ENCODE measurements around the gene SPOPL.

Gene SPOPL

DNA sequence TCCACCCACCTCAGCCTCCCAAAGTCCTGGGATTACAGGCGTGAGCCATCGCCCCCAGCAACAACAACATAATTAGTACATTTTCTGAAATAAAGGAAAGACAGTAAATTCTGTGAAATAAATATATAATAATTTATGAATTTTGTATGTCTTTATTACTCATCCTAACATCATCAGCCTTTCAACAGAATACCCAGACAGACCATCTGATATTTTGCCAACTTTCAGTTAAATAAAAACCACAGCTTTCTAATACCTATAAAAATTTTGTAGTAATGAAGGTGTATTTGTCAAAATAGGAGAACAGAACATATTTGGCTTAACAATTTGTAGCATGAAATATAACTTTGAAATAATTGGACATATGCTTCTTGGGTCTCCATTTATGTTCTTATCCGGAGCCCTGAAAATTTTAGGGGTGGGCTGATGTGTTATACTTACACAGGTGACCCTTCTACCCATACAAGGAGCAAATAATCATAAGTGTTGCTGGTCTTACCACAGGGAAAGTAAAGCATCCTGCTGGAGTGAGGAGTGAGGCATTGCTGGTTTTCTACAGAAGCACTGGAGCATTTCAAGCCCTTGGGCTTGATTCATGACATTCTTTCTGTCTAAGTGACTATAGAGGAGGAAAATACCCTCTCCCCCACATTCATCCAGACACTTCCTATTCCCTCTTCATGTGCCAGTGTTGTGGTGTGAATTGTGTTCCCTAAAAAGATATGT lies 99.3 kb downstream of the SPOPL start:
- no peak for DNase-seq (ENCODE audit: low read depth in 2 of 2)

DNA sequence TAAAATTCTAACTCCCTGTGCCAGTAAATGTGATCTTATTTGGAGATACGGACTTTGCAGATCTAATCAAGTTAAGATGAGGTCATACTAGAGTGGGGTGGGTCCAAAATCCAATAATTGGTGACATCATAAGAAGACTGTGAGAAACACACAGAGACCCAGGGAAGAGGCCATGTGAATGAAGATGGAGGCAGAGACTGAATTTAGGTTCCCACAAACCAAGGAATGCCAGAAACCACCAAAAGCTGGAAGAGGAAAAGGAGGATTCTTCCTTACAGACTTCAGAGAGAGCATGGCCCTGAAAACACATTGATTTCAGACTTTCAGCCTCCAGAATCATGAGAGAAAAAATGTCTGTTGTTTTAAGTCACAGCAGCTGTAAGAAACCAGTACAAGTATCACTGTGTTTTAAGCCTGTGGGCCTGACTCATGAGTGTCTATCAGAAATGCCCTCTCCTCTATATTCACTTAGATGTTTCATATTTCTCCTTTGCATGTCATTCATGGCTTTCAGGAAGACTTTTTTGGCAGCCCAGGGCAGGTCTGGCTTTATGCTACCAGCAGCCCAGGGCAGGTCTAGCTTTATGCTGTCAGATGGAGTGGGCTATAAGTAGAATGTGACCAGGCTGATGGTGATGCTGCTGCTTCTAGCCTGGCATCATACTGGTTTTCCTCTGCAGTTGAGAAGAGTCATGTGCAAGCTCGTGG lies 100.0 kb downstream of the SPOPL start:
- no peak for DNase-seq (ENCODE audit: low read depth in 2 of 2)

DNA sequence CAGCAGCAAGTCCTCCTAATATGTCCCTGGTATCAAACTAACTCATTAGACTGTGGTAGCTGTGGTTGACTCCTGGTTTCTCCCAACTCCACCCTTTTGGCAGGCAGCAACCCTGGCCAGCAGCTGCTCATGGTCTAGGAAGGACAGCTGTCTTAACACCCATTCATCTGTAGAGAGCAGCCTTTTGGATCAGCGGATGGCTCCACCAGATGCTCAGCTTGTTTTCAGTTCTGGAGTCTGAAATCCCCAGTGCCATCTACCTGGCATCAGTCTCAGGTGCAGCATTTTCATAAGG lies 100.5 kb downstream of the SPOPL start:
- no peak for DNase-seq (ENCODE audit: low read depth in 2 of 2)

DNA sequence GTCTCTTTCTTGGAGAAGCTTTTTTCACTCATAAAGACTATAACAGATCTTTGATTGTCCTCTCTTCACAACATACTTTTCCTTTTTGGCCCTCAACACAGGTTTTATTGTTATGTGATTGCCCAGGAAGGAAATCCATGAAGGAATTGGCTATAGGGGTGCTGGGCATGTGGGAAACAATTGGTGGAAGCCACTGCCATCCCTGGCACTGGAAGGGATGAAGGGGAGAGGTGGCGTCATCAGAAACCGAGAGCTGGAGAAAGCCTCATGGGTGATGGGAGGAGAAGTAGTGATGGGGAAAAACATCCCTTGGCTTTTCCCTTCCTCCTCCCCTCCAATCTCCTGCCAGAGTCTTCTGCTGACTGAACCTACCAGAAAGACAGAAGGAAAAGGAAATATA lies 106.2 kb downstream of the SPOPL start:
- DNase-seq (ENCODE audit: low read depth in 2 of 2) = no peak

DNA sequence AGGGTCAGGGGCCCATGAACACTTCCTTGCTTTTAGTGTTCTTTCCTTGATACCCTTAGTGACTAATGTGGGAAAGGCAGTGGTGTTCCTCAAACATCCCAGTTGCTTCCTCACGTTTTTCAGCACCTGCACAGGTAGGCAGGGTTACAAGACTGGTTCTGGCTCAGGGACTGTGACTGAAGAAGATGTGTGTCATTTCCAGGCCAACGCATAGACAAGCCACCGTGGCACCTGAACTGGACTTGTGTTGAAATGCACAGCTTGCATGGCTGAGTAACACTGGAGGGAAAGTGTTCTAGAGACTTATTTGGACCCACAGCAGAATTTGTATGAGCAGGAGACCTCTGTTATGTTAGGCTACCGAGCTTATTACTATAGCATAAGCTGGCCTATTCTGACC lies 107.9 kb downstream of the SPOPL start:
- no peak for DNase-seq (ENCODE audit: low read depth in 2 of 2)

DNA sequence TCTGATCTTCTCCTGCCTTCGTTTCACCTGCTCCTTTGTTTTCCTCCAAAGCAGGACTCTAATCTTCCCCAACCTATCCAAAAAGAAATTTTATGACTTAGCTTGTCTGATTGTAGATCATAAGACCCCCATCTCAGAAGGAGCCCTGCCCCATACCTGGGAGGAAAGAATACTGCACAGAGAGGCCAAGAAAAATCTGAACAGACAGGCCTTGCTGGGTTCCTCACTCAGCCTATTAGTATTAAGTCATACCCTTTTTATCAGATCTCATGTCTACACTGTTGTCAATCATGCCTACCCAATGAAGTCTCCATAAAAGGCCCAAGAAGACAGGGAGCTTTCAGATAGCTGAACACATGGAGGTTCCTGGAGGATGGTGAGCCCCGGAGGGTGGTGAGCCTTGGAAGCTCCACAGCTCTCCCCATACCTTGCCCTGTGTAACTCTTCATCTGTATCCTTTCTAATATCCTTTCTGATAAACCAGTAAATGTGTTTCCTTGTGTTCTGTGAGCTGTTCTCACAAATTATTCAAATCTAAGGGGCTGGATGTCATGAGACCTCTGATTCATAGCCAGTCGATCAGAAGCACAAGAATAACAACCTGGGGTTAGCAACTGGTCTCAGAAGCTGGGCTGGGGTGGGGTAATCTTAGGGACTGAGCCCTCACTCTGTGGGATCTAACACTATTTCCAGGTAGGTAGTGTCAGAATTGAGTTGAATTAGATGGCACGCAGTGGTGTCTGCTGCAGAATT lies 108.8 kb downstream of the SPOPL start:
- DNase-seq (ENCODE audit: low read depth in 2 of 2) = no peak

DNA sequence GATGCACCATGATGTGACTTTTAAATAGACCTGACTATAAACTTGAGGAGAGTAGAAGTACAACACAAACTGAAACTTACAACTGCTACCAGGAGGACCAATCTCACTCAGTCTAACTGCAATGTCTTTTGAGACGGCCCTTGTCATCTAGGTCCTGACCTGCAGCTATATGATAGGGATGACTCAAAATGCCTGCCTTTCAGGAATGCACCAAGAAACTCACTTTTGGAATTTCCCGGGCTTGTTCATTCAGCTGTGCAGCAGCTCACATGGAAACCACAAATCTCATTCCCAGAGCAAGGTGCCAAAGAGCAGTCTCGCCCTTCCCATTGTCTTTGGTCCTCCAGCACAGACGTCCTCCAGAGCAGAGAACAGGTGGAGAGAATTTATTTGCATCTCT lies 113.7 kb downstream of the SPOPL start:
- DNase-seq (ENCODE audit: low read depth in 2 of 2) = no peak

DNA sequence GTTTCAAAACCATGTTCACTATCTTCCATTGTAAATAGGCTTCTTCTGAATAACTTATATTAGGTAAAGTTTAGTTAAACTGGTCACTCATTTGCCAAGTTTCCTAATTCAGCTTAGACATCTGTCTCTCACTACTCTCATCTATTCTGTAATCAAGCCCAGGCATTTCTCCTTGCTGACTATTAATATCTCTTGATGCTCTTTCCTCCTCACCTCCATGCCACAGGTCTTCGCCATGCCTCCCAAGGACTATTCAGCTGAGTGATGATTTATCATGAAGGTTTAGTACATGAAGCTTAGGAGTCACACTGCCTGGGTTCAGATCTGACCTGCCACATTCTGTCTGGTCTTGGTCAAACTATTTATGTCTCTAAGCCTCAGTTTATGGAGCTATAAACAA lies 115.5 kb downstream of the SPOPL start:
- DNase-seq (ENCODE audit: low read depth in 2 of 2) = no peak

DNA sequence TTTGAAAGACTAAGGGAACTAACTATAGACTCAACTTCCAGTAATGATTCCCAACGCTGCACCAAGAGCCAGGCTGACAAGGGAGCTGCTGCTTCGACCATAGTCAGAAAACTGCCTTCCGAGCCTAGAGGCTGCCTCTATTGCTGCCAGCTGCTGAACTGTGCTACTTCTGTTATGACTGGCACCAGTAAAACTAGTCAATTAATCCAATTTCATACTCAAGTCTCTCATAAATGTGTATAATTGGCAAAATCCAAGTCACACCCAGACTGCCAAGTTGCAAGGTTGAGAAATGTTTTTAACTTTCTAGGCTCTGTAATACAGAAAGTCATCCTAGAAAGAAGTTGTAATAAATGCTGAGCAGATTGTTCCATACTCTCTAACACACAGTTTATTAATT lies 117.4 kb downstream of the SPOPL start:
- DNase-seq (ENCODE audit: low read depth in 2 of 2) = no peak

DNA sequence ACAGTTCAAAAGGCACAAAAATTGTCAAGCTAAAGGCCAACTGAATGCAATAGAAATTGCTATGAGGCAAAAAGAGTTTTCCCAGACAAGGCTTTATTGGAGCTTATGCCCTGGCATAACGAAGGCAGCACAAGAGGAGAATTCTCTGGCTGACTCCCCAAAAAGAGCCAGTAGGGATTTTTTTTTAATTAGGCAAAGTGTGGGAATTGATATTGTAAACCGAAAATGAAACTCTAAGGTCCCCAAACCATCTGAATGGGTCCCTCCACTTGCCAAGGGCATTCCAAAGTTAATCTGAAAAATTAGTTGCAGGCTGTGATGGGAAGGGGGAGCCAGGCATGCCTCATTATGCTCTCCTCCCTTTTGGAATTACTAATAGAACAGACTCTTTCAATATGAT lies 118.9 kb downstream of the SPOPL start:
- no peak for DNase-seq (ENCODE audit: low read depth in 2 of 2)

DNA sequence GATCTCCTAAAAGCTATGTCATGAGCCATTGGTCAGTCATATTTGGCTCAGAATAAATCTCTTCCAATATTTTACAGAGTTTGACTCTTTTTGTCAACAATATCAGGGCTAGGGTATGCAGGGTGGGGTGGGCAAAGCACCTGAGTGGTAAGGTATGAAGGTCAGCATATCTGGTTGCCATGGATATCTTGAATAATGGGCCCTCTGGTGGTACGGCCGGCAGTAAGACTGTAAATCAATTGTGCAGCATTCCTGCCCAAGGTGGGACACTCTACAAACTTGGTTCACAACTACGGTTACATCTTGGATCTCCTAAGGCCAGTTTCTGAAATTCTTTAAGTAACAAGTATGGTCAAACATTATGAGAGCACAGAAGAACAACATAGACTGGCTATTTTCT lies 119.6 kb downstream of the SPOPL start:
- DNase-seq (ENCODE audit: low read depth in 2 of 2) = no peak

DNA sequence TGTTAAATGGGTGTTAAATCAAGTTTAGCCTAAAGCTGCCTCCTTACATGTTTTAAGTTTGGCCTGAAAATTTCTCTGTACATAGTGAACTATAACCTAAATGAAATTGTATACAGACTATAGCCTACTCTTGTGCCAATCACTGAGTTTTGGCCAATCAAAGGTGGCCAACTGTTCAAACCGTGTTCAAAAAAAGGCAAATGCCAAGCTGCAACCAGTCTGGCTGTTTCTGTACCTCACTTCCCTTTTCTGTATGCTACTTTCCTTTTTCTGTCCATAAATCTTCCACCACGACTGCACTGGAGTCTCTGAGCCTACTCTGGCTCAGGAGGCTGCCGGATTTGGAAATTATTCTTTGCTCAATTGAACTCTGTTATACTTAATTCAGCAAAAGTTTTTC lies 121.0 kb downstream of the SPOPL start:
- no peak for DNase-seq (ENCODE audit: low read depth in 2 of 2)
